Mesothelial cell of epicardium (in vitro differentiated cells): Measurements from ENCODE around the gene PROSER2. TPM values are rescaled to one million over a fixed set of nuclear protein-coding genes. Genes with fewer than 3 reads are reported as not detected.

Experiments used
- DNase-seq, 2 experiments: peaks; one replicate each; pipeline ENCODE4 v3.0.0; 2021; ENCODE audit warnings: low spot score in 2 of 2; ENCODE audit not compliant: unreplicated experiment in 2 of 2
- H3K27ac Mint-ChIP-seq: 2 replicates; pipeline ENCODE4 v1.8.0; 2021; ENCODE audit warnings: mixed read lengths
- H3K27me3 Mint-ChIP-seq: 2 replicates; pipeline ENCODE4 v1.8.0; 2021; ENCODE audit warnings: low read depth, mixed read lengths
- H3K36me3 Mint-ChIP-seq: 2 replicates; pipeline ENCODE4 v1.8.0; 2021; ENCODE audit warnings: mixed read lengths
- H3K4me1 Mint-ChIP-seq: 2 replicates; pipeline ENCODE4 v1.8.0; 2021; ENCODE audit warnings: mixed read lengths
- H3K4me3 Mint-ChIP-seq: 2 replicates; pipeline ENCODE4 v1.8.0; 2021; ENCODE audit warnings: mild to moderate bottlenecking, moderate library complexity, mixed read lengths
- H3K9me3 Mint-ChIP-seq: 2 replicates; pipeline ENCODE4 v1.8.0; 2021; ENCODE audit warnings: mixed read lengths
- CTCF ChIP-seq: fragments of 200-600 bp; sonication (generic); IDR thresholded peaks from one replicate; pipeline ENCODE4 v1.5.0; 2021; ENCODE audit warnings: antibody characterized with exemption; ENCODE audit not compliant: unreplicated experiment
- total RNA-seq: library from RNA; stranded (reverse); gene quantifications from 3 replicates; pipeline ENCODE4 v1.2.1, GENCODE V29; 2021

The PROSER2 gene
- total RNA-seq, 1 donor from 2014 or later: 17.8 TPM

GRCh38 chr10:11874568-11875493 lies 51.7 kb downstream of the PROSER2 start:
- peak; percentile 76 to 94 for DNase-seq
- peak overlapping the region; percentile 99 for H3K27ac Mint-ChIP-seq

GRCh38 chr10:11875494-11876281 lies 52.5 kb downstream of the PROSER2 start:
- TF ChIP-seq CTCF: no peak
- peak in 1 of 2 experiments; percentile 64 for DNase-seq
- Mint-ChIP-seq H3K9me3 (no peaks in the 10 kb centered on the region), H3K27ac (peak overlapping the region; percentile 99), H3K4me3 (peak overlapping the region; percentile 44), H3K4me1 (peaks cover 77% of the 10 kb centered on the region), H3K36me3 (no peaks in the 10 kb centered on the region), H3K27me3 (no peaks in the 10 kb centered on the region)

More at GRCh38 chr10:11874568-11875493, 51.7 kb downstream of the PROSER2 start:
- no peaks in the 10 kb centered on the region for H3K36me3 Mint-ChIP-seq
- peaks cover 74% of the 10 kb centered on the region for H3K4me1 Mint-ChIP-seq
- TF ChIP-seq CTCF: no peak
- no peaks in the 10 kb centered on the region for H3K27me3 Mint-ChIP-seq
- no peaks in the 10 kb centered on the region for H3K9me3 Mint-ChIP-seq
- H3K4me3 Mint-ChIP-seq: peak overlapping the region; percentile 44

- Mint-ChIP-seq H3K4me1 (peaks cover 73% of the 10 kb centered on the region), H3K4me3 (no peak overlapping the region), H3K36me3 (no peaks in the 10 kb centered on the region), H3K9me3 (no peaks in the 10 kb centered on the region), H3K27me3 (no peaks in the 10 kb centered on the region), H3K27ac (peak overlapping the region; percentile 99)
- TF ChIP-seq CTCF: no peak
- DNase-seq: no peak
These were observed 53.2 kb downstream of the PROSER2 start for GRCh38 chr10:11876324-11876723.

- no peaks in the 10 kb centered on the region for H3K27me3 Mint-ChIP-seq
- TF ChIP-seq CTCF: no peak
- H3K4me3 Mint-ChIP-seq: no peak overlapping the region
These were observed 53.8 kb downstream of the PROSER2 start for GRCh38 chr10:11876805-11877590.

GRCh38 chr10:11877591-11877905 lies 54.4 kb downstream of the PROSER2 start:
- TF ChIP-seq CTCF: no peak
- Mint-ChIP-seq H3K27ac (peak overlapping the region; percentile 99), H3K9me3 (no peaks in the 10 kb centered on the region), H3K36me3 (no peaks in the 10 kb centered on the region), H3K4me1 (peaks cover 67% of the 10 kb centered on the region), H3K4me3 (no peak overlapping the region), H3K27me3 (no peaks in the 10 kb centered on the region)
- DNase-seq: no peak

More at GRCh38 chr10:11876805-11877590, 53.8 kb downstream of the PROSER2 start:
- Mint-ChIP-seq H3K27ac (peak overlapping the region; percentile 99), H3K4me1 (peaks cover 70% of the 10 kb centered on the region), H3K9me3 (no peaks in the 10 kb centered on the region), H3K36me3 (no peaks in the 10 kb centered on the region)
- DNase-seq: no peak
